CD4-positive, alpha-beta memory T cell (primary cell): ENCODE results near the gene AMBP. TPM values are rescaled to one million over a fixed set of nuclear protein-coding genes. Genes with fewer than 3 reads are reported as not detected.

ENCODE experiments used
- CTCF ChIA-PET: fragments of 350-600 bp; sonication (Branson Sonifier 250); formaldehyde crosslinking; loops from one replicate; lab custom pipeline; 2021; ENCODE audit warnings: inconsistent platforms; ENCODE audit not compliant: partially characterized antibody; lab: Charles Lee
- POLR2A ChIA-PET: fragments of 350-600 bp; sonication (Branson Sonifier 250); formaldehyde crosslinking; loops from one replicate; lab custom pipeline; 2021; ENCODE audit not compliant: partially characterized antibody; lab: Charles Lee
- DNase-seq, 5 donors: peaks; one replicate each; pipeline versions ENCODE4 v3.0.0 to v3.0.0-alpha.2; 2020 to 2022; ENCODE audit warnings: mixed read lengths in 1 of 5
- H3K27ac ChIP-seq: one replicate; pipeline ENCODE4 v1.7.0; 2013; ENCODE audit warnings: low read depth, low read length
- H3K27me3 ChIP-seq: 2 replicates; pipeline ENCODE4 v1.7.0; 2013; ENCODE audit warnings: mild to moderate bottlenecking, low read length, moderate library complexity; ENCODE audit not compliant: insufficient read depth
- H3K36me3 ChIP-seq: 2 replicates; pipeline ENCODE4 v1.7.0; 2013; ENCODE audit warnings: mild to moderate bottlenecking, low read length, moderate library complexity; ENCODE audit not compliant: insufficient read depth
- H3K4me1 ChIP-seq: 2 replicates; pipeline ENCODE4 v1.7.0; 2013; ENCODE audit warnings: mild to moderate bottlenecking, low read length, moderate library complexity; ENCODE audit not compliant: insufficient read depth
- H3K4me3 ChIP-seq, 2 donors: one replicate each; pipeline ENCODE4 v1.7.0; 2013; ENCODE audit warnings: low read length in 2 of 2, mild to moderate bottlenecking in 1 of 2
- H3K9me3 ChIP-seq, 2 donors: one replicate each; pipeline ENCODE4 v1.7.0; 2013; ENCODE audit warnings: low read length in 2 of 2, control low read depth in 1 of 2; ENCODE audit not compliant: control insufficient read depth in 1 of 2
- H3K27ac Mint-ChIP-seq, 7 donors: one replicate each; pipeline ENCODE4 v1.8.0; 2020 to 2021; ENCODE audit warnings: mixed read lengths in 7 of 7, mild to moderate bottlenecking in 6 of 7, inconsistent platforms in 3 of 7, moderate library complexity in 3 of 7
- H3K27me3 Mint-ChIP-seq, 2 donors: one replicate each; pipeline ENCODE4 v1.8.0; 2020 to 2021; ENCODE audit warnings: mixed read lengths in 2 of 2
- H3K36me3 Mint-ChIP-seq, 2 donors: one replicate each; pipeline ENCODE4 v1.8.0; 2020 to 2021; ENCODE audit warnings: mixed read lengths in 2 of 2, inconsistent platforms in 1 of 2, mild to moderate bottlenecking in 1 of 2
- H3K4me1 Mint-ChIP-seq, 4 donors: one replicate each; pipeline ENCODE4 v1.8.0; 2020 to 2021; ENCODE audit warnings: mixed read lengths in 4 of 4, mild to moderate bottlenecking in 1 of 4
- H3K4me3 Mint-ChIP-seq, 8 donors: one replicate each; pipeline ENCODE4 v1.8.0; 2020 to 2021; ENCODE audit warnings: mixed read lengths in 8 of 8, mild to moderate bottlenecking in 7 of 8, moderate library complexity in 6 of 8, inconsistent platforms in 3 of 8
- H3K9me3 Mint-ChIP-seq, 8 donors: one replicate each; pipeline ENCODE4 v1.8.0; 2020 to 2021; ENCODE audit warnings: mixed read lengths in 8 of 8, mild to moderate bottlenecking in 5 of 8, inconsistent platforms in 3 of 8, moderate library complexity in 1 of 8
- intact Hi-C: fragments of 100-400 bp; cut with micrococcal nuclease; formaldehyde crosslinking; loops from one replicate; pipeline ENCODE4 v1.15.1; 2023
- polyA plus RNA-seq, 2 donors: library from polyadenylated mRNA; unstranded; fragments of 300-500 nt; fragmentation: Illumina TruSeq; gene quantifications; one replicate each; pipeline ENCODE4 v1.2.3, GENCODE V29; 2021
- total RNA-seq, 2 experiments: library from RNA; stranded (reverse); gene quantifications; one replicate each; pipeline ENCODE4 v1.2.3, GENCODE V29; 2021

AMBP gene
- total and polyA plus RNA-seq, 4 experiments from 2014 or later, result not detected

- DNase-seq, result no peak
- Mint-ChIP-seq H3K4me3 (no peak overlapping the region), H3K27ac (no peak overlapping the region), H3K27me3 (peaks cover 0 to 4% of the 10 kb centered on the region in 2 donors), H3K9me3 (peaks cover 0 to 2% (median 0%) of the 10 kb centered on the region in 8 donors), H3K4me1 (no peaks in the 10 kb centered on the region), H3K36me3 (no peaks in the 10 kb centered on the region)
- Histone ChIP-seq H3K4me3 (no peak overlapping the region), H3K27me3 (no peaks in the 10 kb centered on the region), H3K9me3 (no peaks in the 10 kb centered on the region), H3K36me3 (no peaks in the 10 kb centered on the region), H3K27ac (no peak overlapping the region), H3K4me1 (no peaks in the 10 kb centered on the region)
- POLR2A ChIA-PET, result no interaction called here
- CTCF ChIA-PET, result interaction anchor here (6.3 kb wide), 1 partner anchor 13 kb away, joined by 30 read pairs; no protein-coding TSS in a partner anchor
- intact Hi-C loops, result no loop called here
Measured at GRCh38 chr9:114069476-114070187, 8.5 kb downstream of the AMBP start.

DNA sequence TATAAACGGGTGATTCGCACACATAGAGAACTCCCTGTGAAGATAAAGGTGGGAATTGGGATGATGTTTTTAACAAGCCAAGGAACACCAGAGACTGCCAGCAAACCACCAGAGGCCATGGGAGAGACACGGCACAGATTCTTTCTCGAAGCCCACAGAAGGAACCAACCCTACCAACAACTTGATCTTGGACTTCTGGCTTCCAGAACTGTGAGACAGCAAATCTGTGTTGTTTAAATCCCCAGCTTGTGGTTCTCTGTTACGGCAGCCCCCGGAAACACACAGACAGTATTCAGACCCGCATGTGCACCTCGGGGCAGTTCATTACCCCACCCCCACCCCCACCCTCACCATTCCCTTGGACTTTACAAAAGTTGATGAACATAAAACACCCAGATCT, 12.8 kb downstream of the AMBP start:
- Histone ChIP-seq H3K4me3 (no peak overlapping the region), H3K27me3 (no peaks in the 10 kb centered on the region), H3K36me3 (no peaks in the 10 kb centered on the region), H3K4me1 (no peaks in the 10 kb centered on the region), H3K9me3 (no peaks in the 10 kb centered on the region), H3K27ac (no peak overlapping the region)
- intact Hi-C loops, result no loop called here
- POLR2A ChIA-PET, result no interaction called here
- Mint-ChIP-seq H3K9me3 (peaks cover 0 to 3% (median 0%) of the 10 kb centered on the region in 8 donors), H3K36me3 (no peaks in the 10 kb centered on the region), H3K4me1 (no peaks in the 10 kb centered on the region), H3K27ac (no peak overlapping the region), H3K4me3 (no peak overlapping the region), H3K27me3 (peaks cover 14 to 21% of the 10 kb centered on the region in 2 donors)
- DNase-seq, result no peak
- CTCF ChIA-PET, result no interaction called here

DNA sequence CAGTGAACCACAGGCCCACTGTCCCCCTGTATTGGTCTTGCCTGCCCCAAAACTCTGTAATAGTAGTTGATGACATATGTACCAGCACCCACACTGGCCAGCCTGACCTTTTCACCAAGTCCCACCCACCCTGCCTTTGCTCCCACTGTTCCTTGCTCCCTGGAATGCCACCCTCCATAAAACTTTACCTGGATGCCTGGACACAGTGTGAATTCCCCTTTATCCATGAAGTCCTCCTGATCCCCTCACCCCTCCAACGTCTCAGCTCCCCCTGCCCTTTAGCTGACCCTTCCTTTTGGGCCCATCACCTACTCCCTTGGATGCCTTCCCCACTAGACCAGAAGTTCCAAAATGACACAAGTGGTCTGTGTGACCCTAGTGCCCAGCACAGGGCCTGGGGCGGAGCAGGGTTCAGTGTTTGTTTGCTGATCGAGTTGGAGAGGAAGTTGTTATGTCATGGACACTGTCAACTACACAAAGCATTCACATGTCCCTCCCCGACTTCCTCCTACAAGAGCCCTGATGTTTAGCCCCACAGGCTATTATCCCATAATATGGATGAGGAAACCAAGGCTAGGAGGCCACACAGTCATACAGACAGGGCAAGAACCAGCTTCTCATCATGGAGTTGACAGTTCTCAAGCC, 16.1 kb downstream of the AMBP start:
- Mint-ChIP-seq H3K27ac (no peak overlapping the region), H3K9me3 (peaks cover 0 to 3% (median 0%) of the 10 kb centered on the region in 8 donors), H3K36me3 (no peaks in the 10 kb centered on the region), H3K27me3 (peaks cover 14 to 22% of the 10 kb centered on the region in 2 donors), H3K4me1 (no peaks in the 10 kb centered on the region), H3K4me3 (no peak overlapping the region)
- no peaks in the 10 kb centered on the region for H3K4me1 ChIP-seq
- intact Hi-C loops, result no loop called here
- H3K36me3 ChIP-seq, result no peaks in the 10 kb centered on the region
- H3K27me3 ChIP-seq, result no peaks in the 10 kb centered on the region
- no peak for DNase-seq
- H3K27ac ChIP-seq, result no peak overlapping the region
- CTCF ChIA-PET, result no interaction called here
- H3K9me3 ChIP-seq, result no peaks in the 10 kb centered on the region
- POLR2A ChIA-PET, result no interaction called here
- H3K4me3 ChIP-seq, result no peak overlapping the region

GRCh38 chr9:114061292-114061691, 16.8 kb downstream of the AMBP start:
- Histone ChIP-seq H3K36me3 (no peaks in the 10 kb centered on the region), H3K9me3 (no peaks in the 10 kb centered on the region), H3K4me1 (no peaks in the 10 kb centered on the region), H3K4me3 (no peak overlapping the region), H3K27me3 (no peaks in the 10 kb centered on the region), H3K27ac (no peak overlapping the region)
- Mint-ChIP-seq H3K27me3 (peaks cover 14 to 20% of the 10 kb centered on the region in 2 donors), H3K9me3 (peaks cover 0 to 3% (median 0%) of the 10 kb centered on the region in 8 donors), H3K4me1 (no peaks in the 10 kb centered on the region), H3K4me3 (no peak overlapping the region), H3K36me3 (no peaks in the 10 kb centered on the region), H3K27ac (no peak overlapping the region)
- intact Hi-C loops, result no loop called here
- CTCF ChIA-PET, result no interaction called here
- DNase-seq, result no peak
- POLR2A ChIA-PET, result no interaction called here

- intact Hi-C loops, result no loop called here
- ChIA-PET POLR2A (no interaction called here), CTCF (interaction anchor here (2.6 kb wide), 1 partner anchor 22 kb away, joined by 10 read pairs; no protein-coding TSS in a partner anchor)
- no peak for DNase-seq
- Histone ChIP-seq H3K4me3 (no peak overlapping the region), H3K4me1 (no peaks in the 10 kb centered on the region), H3K36me3 (no peaks in the 10 kb centered on the region), H3K27ac (no peak overlapping the region), H3K9me3 (no peaks in the 10 kb centered on the region), H3K27me3 (no peaks in the 10 kb centered on the region)
- Mint-ChIP-seq H3K27ac (no peak overlapping the region), H3K27me3 (peaks cover 14 to 19% of the 10 kb centered on the region in 2 donors), H3K36me3 (no peaks in the 10 kb centered on the region), H3K9me3 (peaks cover 0 to 3% (median 0%) of the 10 kb centered on the region in 8 donors), H3K4me1 (no peaks in the 10 kb centered on the region), H3K4me3 (peak overlapping the region in 1 of 8 donors; percentile 31)
Measured at GRCh38 chr9:114060711-114061110, 17.4 kb downstream of the AMBP start.

- Histone ChIP-seq H3K4me3 (no peak overlapping the region), H3K9me3 (no peaks in the 10 kb centered on the region), H3K27ac (no peak overlapping the region), H3K36me3 (no peaks in the 10 kb centered on the region), H3K4me1 (no peaks in the 10 kb centered on the region), H3K27me3 (no peaks in the 10 kb centered on the region)
- intact Hi-C loops, result no loop called here
- H3K27me3 Mint-ChIP-seq, result peaks cover 14 to 19% of the 10 kb centered on the region in 2 donors
- H3K4me1 Mint-ChIP-seq, result no peaks in the 10 kb centered on the region
- POLR2A ChIA-PET, result no interaction called here
- H3K36me3 Mint-ChIP-seq, result no peaks in the 10 kb centered on the region
- DNase-seq, result no peak
- H3K9me3 Mint-ChIP-seq, result peaks cover 0 to 3% (median 0%) of the 10 kb centered on the region in 8 donors
- no peak overlapping the region for H3K27ac Mint-ChIP-seq
- no peak overlapping the region for H3K4me3 Mint-ChIP-seq
- CTCF ChIA-PET, result interaction anchor here (2.6 kb wide), 1 partner anchor 22 kb away, joined by 10 read pairs; no protein-coding TSS in a partner anchor
Measured at GRCh38 chr9:114060070-114060469, 18.0 kb downstream of the AMBP start.

GRCh38 chr9:114059047-114059803, 18.9 kb downstream of the AMBP start:
- H3K4me1 Mint-ChIP-seq, result no peaks in the 10 kb centered on the region
- Histone ChIP-seq H3K27me3 (no peaks in the 10 kb centered on the region), H3K36me3 (no peaks in the 10 kb centered on the region), H3K4me1 (no peaks in the 10 kb centered on the region), H3K9me3 (no peaks in the 10 kb centered on the region), H3K4me3 (no peak overlapping the region), H3K27ac (no peak overlapping the region)
- no peak overlapping the region for H3K4me3 Mint-ChIP-seq
- ChIA-PET POLR2A (no interaction called here), CTCF (interaction anchor here (2.6 kb wide), 1 partner anchor 23 kb away, joined by 10 read pairs; no protein-coding TSS in a partner anchor)
- peaks cover 14 to 17% of the 10 kb centered on the region in 2 donors for H3K27me3 Mint-ChIP-seq
- intact Hi-C loops, result no loop called here
- no peak for DNase-seq
- no peak overlapping the region for H3K27ac Mint-ChIP-seq
- H3K36me3 Mint-ChIP-seq, result no peaks in the 10 kb centered on the region
- peaks cover 0 to 3% (median 0%) of the 10 kb centered on the region in 8 donors for H3K9me3 Mint-ChIP-seq
